Activated effector memory CD4-positive, alpha-beta T cell treated with anti-CD3 and anti-CD28 coated beads, Interleukin-2, amount 50 U/mL, for 16 hours (primary cell): Measurements from ENCODE around the gene ASCL2.
"Not testable (repeated sequence)": the region's sequence is repeated elsewhere in the genome, so short reads cannot be mapped to it uniquely, and the experiment has no call there.

ENCODE experiments used
- DNase-seq: peaks from one replicate; pipeline ENCODE4 v3.0.0-alpha.2; 2020

ASCL2 gene

DNA sequence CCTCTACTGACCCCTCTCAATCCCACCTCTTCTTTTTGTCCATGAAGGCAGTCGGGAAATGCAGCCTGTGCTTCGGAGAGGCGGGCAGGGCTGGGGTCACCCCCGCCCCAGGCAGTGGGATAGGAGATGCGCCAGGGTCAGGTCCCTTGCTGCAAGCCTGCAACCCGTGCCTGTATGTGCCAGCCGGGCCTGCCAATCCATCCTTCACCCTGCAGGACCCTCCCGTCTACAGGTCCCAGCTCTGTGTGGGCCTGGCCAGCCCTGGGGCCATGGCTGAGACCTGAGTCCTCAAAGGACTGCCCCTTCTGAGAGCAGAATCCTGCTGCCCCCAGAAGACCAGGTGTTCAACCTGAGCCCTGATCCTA lies 10.9 kb downstream of the ASCL2 start:
- DNase-seq = no peak

DNA sequence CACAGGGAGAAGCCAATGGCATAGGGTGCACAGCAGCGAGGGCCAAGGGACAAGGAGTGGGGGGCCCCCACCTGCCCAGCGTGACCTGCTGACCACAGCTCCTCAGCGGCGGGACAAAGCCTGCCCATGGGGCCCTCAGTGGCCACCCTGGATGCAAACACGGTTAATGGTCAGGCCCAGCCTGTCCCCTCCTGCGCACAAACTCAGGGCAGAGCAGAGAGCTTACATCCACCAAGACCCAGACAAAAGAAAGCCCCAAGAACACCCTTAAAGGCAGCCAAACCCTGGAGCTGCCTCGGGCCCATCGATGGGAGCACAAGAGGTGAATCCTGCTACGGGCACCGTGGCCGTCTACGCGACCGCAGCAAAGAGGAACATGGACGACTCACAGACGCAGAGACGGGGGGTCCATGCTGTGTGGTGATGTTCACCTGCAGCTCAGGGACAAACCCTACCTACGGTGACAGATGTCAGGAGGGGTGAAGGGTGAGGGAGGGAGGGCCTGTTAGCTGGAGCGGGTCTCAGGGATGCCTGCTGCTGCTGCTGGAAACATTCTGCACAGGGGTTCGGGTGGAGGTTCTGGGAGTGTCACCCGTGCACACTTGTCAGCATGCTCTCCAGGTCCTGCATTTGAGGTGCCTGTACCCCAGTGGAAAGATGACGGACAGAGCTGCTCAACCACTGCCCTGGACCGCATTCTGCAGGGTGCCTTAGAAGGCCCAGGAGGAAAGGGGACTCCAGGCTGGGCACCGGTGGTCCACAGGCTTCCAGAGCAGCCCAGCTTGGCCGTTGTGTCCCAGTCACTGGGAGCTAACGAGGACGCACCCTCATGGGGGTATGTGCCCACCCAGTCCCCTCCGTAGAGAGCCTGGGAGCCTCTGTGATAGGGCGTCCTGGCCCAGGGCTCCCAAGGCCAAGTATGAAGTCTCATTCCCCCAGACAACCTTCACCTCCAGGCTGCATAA lies 11.6 kb downstream of the ASCL2 start:
- peak; percentile 59 for DNase-seq

DNA sequence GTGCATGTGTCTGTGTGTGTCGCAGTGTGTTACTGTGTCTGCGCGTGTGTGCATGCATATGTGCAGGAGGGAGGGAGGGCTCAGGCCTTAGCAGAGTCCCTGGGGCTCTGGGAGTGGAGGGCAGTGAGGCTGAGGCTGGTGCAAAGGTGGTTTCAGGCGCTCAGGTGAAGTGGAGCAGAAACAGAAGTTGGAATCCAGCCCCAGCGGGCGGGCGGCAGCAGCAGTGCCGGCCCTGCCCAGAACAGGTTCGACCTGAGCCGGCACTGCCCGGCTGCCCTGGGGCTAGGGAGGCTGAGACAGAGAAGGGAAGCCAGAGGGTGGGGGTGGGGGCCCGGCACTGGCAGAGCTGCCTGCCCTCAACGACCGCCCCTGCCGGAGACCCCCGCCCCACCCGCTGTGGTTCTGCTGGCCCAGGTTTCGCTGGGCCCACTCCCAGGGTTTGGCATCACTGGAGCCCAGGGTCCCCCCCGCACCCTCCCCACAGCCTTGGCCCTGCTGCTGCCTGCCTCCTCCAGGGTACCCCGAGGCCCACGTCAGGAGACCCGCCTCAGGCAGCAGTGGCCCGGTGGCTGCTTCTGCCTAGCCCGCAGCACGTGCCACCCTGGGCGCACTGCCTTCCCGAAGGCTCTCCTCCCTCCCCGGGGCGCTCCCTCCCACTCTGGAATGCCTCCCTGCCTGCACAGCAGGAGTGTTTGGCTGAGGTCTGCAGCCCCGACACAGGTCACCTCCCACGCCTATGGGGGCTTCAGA lies 13.3 kb downstream of the ASCL2 start:
- no peak for DNase-seq

DNA sequence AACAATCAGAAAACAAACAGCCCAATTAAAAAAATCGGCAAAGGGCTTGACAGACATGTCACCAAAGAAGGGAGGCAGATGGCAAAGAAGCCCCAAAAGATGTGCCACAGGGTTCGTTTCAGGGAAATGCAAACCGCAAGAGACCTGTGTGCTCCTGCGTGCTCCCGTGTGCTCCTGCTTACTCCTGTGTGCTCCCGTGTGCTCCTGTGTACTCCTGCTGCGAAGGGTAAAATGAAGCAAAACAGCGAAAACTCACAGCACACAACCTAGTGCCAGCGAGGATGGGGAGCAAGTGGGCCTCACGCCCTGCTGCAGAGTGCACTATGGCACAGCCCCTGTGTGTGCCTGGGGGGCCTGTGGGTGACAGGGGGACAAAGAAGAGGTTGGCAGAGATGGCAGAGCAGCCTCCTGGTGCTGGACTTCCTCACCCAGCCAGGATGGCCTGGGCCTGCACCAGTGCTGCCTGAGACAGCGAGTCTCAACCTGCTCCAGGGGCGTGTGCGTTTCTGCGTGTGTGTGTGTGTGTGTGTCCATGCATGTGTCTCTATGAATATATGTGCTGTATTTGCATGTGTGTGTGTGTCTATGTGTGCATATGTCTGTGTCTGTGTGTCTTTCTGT lies 14.0 kb downstream of the ASCL2 start:
- DNase-seq = peak; percentile 59

DNA sequence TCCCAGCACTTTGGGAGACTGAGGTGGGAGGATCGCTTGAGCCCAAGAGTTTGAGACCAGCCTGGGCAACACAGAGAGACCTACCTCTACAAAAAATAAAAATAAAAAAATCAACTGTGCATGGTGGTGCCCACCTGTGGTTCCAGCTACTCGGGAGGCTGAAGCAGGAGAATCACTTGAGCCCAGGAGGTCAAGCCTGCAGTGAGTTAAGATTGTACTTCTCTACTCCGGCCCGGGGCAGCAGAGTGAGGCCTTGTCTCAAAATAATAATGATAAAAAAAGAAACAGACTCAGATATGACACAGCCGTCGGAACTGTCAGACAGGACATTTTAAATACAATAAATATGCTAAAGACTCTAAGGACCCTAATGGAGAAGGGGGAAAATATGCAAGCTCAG lies 18.4 kb downstream of the ASCL2 start:
- DNase-seq = no peak

DNA sequence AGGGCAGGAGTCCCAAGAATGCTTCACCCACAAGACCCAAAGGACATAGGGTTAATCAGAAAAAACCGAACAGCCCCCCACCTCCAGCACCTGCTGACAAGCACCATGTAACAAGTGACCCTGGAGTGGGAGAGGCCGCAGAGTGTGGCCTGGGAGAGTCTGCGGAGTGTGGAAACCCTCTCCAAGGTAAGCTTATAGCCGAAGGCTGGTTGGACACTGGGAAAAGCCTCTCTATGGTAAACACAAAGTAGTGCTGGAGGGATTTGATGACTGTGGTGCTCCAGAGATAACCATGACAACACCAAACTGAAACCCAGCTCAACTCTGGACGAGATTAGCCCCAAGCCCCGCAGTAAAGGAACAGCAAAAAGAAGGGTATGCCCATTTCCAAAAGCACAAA lies 19.2 kb downstream of the ASCL2 start:
- no peak for DNase-seq

DNA sequence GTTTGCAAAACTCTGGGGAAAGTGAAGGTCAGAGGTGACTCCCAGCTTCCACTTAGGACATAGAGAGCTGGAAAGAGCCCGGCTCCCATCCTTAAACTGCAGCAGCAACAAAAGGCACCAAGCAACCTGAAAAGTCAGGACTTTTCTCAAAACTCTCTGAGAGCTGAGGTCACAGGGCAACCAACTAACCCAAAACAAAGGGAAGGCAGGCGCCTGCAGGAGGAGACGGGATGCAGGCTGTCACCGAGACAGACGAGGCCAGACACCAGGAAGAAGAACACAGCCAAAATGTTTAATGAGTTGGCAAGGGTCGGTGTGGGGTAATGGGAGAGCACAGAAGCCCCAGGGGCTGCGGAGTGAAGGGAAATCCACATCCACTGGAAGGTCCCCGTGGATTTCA lies 19.9 kb downstream of the ASCL2 start:
- no peak for DNase-seq

DNA sequence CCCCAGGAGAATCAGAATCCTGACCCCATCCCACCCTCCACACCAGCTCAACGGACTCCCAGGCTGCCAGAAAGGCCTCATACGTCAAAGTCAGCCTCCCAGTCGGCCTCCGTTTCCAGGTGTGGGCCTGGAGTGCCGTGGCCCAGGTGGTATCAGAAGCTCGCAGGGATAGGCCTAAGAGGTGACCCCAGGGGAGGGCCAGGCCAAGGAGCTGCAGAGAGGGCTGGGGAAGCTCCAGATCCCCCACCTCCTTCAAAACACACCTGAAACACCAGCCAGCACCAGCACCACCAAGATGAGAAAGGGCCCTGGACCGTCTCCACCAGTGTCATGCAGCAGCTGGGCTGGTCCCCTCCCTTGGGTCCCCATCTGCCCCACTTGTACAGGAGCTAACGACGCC lies 20.3 kb downstream of the ASCL2 start:
- DNase-seq = peak; percentile 54

DNA sequence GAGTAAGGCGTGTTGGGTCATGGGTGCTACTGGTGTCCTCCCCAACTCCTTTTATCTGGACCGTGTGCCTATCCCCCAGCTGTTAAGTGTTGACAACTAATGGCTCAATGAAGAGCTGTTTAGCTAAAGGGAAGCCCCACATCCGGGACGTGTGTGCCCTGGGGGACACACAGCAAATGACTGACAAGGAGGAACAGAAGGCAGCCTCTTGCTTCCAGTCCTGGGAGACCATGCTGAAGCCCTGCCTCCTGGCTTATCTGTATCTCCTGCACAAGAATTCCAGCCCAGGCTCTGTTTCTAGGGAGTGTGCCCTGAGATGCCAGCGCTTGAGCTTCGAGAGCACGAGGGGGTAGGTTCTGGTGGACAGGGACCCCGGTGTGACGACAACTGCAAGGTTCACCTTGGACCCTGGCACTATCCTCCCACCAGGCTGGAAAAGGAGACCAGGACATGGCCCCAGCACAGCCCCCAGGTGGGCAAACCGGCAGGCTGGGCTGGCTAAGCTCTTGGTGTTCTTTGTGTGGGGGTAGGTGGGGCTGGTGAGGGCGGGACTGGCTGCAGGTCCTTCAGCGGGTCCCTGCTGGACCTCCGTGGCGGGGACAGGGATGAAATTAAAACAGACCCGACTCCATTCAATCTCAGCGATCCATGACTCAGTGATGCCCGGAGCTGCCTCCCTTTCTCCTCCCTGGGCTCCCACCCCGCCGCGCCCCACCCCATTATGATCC lies 21.0 kb downstream of the ASCL2 start:
- DNase-seq = peak; percentile 50

DNA sequence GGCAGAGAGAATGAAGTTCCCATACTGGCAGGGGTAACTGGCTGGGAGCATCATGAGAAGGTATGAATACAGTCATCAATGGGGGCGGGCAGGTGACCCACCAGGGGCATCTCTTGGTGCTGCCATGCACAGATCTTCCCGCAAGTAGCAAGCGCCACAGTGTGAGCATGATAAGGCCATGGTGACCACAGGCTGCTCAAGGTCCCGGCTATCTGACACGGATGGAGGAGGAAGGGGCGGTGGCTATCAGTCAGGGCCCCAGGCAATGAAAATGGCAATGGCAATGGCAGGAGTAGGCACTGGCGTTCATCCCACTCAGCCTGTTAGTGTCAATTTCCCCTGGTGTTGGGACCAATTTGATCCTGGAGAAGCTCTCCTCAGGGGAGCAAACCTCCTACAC lies 21.6 kb downstream of the ASCL2 start:
- peak; percentile 22 for DNase-seq

DNA sequence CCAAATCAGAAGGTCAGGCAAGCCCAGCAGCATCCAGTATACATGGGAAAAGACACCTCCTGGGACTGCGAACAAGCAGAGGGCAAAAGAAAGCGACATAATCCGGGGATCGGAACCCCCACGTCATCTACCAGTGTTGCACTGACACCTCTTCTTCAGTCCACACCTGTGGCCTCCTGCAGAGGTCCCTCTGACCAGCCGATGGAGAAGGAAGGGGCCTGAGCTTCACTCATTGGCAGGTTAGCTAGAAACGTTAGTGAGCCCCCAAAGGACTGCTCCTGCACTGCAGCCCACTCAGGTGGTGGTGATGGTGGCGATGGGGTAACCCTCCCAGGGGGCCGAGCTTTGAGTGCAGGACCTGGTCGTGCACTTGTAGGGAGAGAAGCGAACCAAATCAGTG lies 22.1 kb downstream of the ASCL2 start:
- peak; percentile 28 for DNase-seq

DNA sequence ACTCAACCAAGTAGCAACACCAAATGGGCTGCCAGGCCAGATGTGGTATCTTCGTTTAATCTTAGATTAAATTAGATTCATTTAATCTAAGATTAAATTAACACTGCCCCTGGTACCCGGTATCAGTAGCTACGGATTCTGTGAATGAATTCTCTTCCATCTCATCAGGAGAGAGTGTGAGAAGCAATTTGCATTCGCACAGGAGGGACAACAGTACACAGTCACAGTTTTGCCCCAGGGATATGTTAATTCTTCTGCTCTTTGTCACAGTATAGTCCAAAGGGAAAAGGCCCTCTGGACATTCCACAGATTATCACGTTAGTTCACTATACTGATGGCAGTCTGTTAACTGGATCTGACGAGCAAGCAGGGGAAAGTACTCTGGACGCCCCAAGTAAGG lies 22.9 kb downstream of the ASCL2 start:
- no peak for DNase-seq

DNA sequence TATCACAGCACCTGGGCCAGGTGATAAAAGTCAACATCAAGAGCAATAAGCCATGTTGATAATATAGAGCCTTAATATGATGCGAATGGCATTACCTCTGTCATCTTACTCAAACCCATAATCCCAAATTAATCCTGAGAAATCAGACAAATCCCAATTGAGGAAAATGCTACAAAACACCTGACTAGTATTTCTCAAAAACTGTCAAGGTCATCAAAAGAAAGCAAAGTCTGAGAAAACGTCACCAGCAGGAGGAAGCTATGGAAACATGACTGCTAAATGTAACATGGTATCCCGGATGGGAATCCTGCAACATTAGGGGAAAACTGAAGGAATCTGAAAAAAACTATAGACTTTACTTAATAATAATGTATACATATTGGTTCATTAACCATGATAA lies 29.6 kb downstream of the ASCL2 start:
- no peak for DNase-seq

DNA sequence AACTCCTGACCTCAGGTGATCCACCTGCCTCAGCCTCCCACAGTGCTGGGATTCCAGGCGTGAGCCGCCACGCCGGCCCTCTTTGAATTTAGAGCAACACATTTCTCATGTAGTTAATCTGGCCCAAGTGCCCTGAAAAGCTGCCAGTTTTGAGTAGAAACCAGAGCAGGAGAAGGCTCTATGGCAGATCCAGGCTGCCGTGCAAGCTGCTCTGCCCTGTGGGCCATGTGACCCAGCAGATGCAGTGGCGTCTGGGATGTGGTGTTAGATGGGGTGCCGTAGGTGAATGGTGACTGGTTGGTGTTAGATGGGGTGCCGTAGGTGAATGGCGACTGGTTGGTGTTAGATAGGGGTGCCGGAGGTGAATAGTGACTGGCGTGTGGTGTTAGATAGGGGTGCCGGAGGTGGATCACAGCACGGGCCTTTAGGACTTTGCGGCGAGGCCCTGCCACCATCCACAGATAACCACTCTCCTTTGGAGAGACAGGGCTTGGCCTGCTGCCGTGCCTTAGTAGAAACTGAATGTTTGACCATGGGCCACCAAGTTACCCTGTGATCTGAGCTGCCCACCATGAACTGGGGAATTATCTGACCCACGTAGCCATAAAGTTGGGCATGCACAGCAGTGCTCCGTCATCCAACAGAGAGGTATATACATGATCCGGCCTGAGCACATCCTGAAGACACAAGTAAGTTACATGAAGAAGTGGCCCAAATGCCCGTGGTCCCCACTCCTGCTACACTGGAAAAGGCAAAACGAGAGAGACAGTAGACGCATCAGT lies 32.7 kb downstream of the ASCL2 start:
- DNase-seq = no peak

DNA sequence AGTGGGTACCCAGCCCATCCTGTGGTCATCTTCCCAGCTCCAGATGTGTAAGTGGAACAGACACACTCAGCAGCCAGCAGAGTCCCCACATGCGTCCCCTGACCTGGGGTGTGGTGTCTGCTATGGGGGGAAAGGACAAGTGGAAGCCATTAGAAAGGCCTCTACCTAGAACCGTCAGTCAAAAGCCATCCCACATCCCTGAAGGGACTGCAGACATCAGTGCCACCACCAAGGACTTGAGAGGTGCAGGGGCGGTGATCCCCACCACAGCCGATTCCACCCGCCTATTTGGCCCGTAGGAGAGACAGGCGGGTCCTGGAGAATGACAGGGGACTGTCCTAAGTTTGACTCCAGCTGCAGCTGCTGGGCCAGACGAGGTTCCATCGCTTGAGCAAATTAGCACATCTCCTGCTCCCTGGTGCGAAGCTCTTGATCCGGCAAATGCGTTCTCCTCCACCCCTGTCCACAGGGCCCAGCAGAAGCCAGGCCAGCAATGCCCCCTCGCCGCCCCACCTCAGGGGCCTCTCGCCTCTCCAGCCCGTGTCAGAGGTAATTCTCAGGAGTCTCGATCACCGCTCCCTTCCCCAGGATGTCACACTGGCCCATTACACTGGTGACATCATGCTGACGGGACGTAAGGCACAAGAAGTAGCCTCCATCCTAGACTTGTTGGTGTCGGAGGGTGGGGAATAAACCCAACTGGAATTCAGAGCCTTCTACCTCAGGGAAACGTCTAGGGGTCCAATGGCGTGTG lies 33.8 kb downstream of the ASCL2 start:
- not testable (repeated sequence) for DNase-seq

DNA sequence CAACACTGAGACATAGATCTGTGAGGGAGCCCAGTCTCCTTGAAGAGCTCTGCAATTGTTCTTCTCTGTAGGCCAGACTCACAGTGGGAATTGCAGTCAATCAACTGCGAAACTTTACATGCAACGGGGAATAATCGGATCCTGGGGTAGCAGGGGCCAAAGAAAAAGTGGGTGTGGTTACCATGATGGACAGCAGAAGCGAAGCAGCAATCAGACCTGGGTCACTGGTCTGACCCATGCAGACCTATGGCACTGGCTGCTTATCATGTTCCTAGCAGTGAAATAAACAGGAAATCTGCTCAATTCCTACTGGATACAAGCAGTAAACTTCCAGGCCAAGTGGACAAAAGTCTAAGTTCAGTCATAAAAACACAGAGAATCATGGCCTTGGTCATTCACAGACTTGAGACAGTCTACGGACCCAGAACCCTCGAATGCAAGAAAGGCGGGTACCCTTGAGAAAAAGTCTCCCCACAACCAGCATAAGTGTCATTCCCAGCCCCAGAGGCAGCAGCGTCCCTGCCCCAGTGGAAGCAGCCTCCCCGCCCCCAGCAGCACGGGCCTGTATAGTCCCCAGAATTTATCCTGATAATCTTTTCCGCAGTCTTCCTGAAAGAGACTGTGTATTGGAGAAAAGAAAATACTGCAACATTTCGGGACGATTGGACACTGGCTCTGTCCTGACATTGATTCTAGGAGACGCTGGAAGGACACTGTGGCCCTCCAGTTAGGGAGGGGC lies 34.6 kb downstream of the ASCL2 start:
- no peak for DNase-seq

DNA sequence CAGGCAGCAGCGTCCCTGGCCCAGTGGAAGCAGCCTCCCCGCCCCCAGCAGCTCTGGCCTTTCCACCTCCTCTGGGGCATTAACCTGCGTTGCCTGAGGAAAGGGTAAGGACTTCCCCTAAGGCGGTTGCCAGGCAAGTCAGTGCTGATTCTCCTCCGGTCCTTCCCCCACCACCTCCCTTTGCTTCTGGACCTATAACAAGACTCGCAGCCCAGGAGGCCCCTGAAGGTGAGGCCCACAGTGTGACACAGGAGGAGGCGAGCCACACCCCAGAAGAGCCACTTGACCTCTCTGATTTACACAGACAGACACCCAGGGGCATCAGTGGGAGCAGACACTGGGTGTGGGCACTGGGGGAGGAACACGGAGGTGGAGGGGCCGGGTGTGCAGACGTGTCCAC lies 35.4 kb downstream of the ASCL2 start:
- no peak for DNase-seq

DNA sequence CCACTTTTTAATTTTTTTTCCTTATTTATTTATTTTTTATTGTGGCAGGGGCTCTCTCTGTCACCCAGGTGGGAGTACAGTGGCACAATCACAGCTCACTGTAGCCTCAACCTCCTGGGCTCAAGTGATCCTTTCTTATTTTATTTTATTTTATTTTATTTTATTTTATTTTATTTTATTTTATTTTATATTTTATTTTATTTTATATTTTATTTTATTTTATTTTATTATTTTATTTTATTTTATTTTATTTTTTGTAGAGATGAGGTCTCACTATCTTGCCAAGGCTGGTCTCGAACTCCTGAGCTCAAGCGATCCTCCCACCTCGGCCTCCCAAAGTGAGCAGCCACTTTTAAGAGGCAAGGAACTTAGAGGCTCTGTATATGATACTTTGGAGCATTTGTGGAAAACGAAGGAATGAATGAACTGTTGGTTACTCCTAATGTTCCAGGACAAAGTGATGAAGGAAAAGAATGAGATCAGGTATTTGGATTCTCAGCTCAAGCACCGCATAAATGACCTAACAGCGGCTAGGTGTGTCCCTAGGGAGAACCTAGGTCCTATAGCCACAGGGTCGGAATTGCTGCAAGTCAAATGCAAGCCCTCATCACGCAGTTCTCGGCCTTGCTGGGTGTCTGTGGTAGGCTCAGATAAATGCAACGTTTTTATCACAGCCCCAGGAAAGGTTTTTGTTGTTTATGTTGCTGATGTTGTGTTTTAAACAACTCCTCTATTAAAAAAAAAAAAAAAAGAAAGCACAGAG lies 36.5 kb downstream of the ASCL2 start:
- DNase-seq = no peak

DNA sequence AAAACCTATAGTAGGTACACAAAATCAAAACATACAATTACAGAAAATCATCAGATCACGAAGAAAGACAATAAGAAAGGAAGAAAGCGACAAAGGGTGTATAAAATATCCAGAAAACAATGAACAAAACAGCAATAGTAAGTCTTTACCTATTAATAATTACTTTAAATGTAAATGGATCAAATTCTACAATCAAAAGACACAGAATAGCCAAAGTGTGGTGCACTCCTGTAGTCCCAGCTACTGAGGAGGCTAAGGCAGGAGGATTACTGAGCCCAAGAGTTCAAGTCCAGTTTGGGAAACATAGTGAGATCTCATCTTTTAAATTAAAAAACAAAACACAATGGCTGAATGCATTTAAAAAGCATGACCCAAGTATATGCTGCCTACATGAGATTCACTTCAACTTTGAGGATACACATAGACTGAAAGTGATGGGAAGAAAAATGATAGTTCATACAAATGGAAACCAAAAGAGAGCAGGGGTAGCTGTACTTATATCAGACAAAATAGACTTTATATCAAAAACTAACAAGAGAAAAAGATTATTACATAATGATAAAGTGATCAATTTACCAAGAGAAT lies 40.6 kb downstream of the ASCL2 start:
- DNase-seq = no peak

DNA sequence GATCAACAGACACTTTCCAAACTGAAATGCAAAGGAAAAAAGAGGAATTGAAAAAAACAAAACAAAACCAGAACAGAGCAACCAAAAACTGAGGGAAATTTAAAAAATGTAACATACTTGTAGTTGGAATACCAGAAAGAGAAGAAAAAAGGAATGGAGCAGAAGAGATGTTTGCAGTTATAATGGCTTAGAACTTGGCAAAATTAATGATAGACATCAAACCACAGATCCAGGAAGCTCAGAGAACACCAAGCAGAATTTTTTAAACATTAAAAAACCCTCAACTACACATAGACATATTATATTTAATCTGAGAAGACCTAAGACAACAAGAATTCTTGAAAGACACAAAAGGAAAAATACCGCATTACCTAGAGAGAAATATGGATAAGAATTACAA lies 46.1 kb downstream of the ASCL2 start:
- no peak for DNase-seq
